HepG2 (cell line): ENCODE data around the gene FHIT. TPM values are rescaled to one million over a fixed set of nuclear protein-coding genes. Genes with fewer than 3 reads are reported as not detected.

Source experiments
- ATAC-seq: fragments of 200-7000 bp; cut with Tn5 transposase; 3 replicates; pipeline ENCODE4 v1.9.1; 2020; ENCODE audit warnings: mild to moderate bottlenecking, moderate library complexity
- BruUV-seq: library from RNA; stranded (reverse); fragments of 400-500 nt; replicated peaks from 2 replicates; lab custom pipeline; 2021; lab: Mats Ljungman, UMichigan
- CTCF ChIA-PET: fragments of 300-600 bp; formaldehyde crosslinking; extraction: SDS; loops from one replicate; lab custom pipeline; 2021; ENCODE audit warnings: low total read pairs, inconsistent platforms, low intra/inter-chr PET ratio; lab: Yijun Ruan, JAX
- POLR2A ChIA-PET: fragments of 350-600 bp; sonication (Branson Sonifier 250); formaldehyde crosslinking; loops from one replicate; lab custom pipeline; 2020; ENCODE audit warnings: antibody characterized with exemption, inconsistent platforms; lab: Yijun Ruan, JAX
- DNase-seq: peaks from one replicate; pipeline ENCODE4 v3.0.0-alpha.2; 2015; ENCODE audit warnings: low spot score
- FAIRE-seq: peaks from 3 replicates; lab custom pipeline; 2011; peaks lifted over from hg19 to GRCh38; lab: Jason Lieb, UNC
- H2AFZ ChIP-seq: one replicate; pipeline ENCODE4 v1.6.1; 2011; ENCODE audit warnings: low read length, inconsistent platforms
- H3K27ac ChIP-seq: fragments of 300-600 bp; 3 replicates; pipeline ENCODE4 v1.8.0; 2011; ENCODE audit warnings: mixed run types, mild to moderate bottlenecking, mixed read lengths, low read length, inconsistent platforms; ENCODE audit not compliant: insufficient read depth; ENCODE audit errors: extremely low read length
- H3K27me3 ChIP-seq, 2 experiments: fragments of 200-600 bp in 1 of 2; 2 replicates in 1 of 2; 3 replicates in 1 of 2; pipeline versions ENCODE4 v1.6.0 to v1.8.0; 2011; ENCODE audit warnings: low read length in 2 of 2, mild to moderate bottlenecking in 2 of 2, moderate library complexity in 2 of 2, inconsistent platforms in 1 of 2; ENCODE audit not compliant: insufficient read depth in 2 of 2, control insufficient read depth in 1 of 2
- H3K36me3 ChIP-seq, 2 experiments: fragments of 200-600 bp in 1 of 2; replicated peaks in 1 of 2; 2 replicates in 1 of 2; 3 replicates in 1 of 2; pipeline versions ENCODE4 v1.5.1 to v1.8.0; 2011; ENCODE audit warnings: low read length in 2 of 2, inconsistent platforms in 1 of 2; ENCODE audit not compliant: insufficient read depth in 2 of 2, control insufficient read depth in 1 of 2
- H3K4me1 ChIP-seq: 2 replicates; pipeline ENCODE4 v1.5.1; 2012; ENCODE audit warnings: low read length, inconsistent platforms; ENCODE audit not compliant: insufficient read depth
- H3K4me2 ChIP-seq: 2 replicates; pipeline ENCODE4 v1.6.0; 2011; ENCODE audit warnings: low read depth, low read length, inconsistent platforms
- H3K4me3 ChIP-seq, 3 experiments: fragments of 200-600 bp in 1 of 3; sonication (generic), shearing (Covaris generic) in 1 of 3; replicated peaks in 1 of 3; 2 replicates each; pipeline ENCODE4 v1.5.1; 2011 to 2016; ENCODE audit warnings: low read length in 3 of 3, inconsistent platforms in 2 of 3, low read depth in 2 of 3, mild to moderate bottlenecking in 2 of 3, control low read depth in 1 of 3, mixed read lengths in 1 of 3; ENCODE audit not compliant: insufficient read depth in 1 of 3
- H3K79me2 ChIP-seq: one replicate; pipeline ENCODE4 v1.6.1; 2011; ENCODE audit warnings: low read length, inconsistent platforms; ENCODE audit not compliant: insufficient read depth
- H3K9ac ChIP-seq: 2 replicates; pipeline ENCODE4 v1.6.0; 2011; ENCODE audit warnings: mild to moderate bottlenecking, low read depth, low read length, inconsistent platforms; ENCODE audit not compliant: insufficient read depth
- H3K9me3 ChIP-seq: 2 replicates; pipeline ENCODE4 v1.5.1; 2012; ENCODE audit warnings: mild to moderate bottlenecking, low read length
- H4K20me1 ChIP-seq: 2 replicates; pipeline ENCODE4 v1.6.0; 2011; ENCODE audit warnings: inconsistent platforms, mild to moderate bottlenecking, low read length, moderate library complexity; ENCODE audit not compliant: insufficient read depth
- FLYWCH1 ChIP-seq: sonication (generic); formaldehyde crosslinking; IDR thresholded peaks from 2 replicates; pipeline ENCODE4 v1.8.1; 2023; ENCODE audit warnings: mild to moderate bottlenecking, missing genetic modification reagents
- POLR2AphosphoS5 ChIP-seq: IDR thresholded peaks from 2 replicates; pipeline ENCODE4 v1.6.1; 2012; ENCODE audit warnings: low read depth, low read length
- ZBTB46 ChIP-seq: sonication (generic); formaldehyde crosslinking; IDR thresholded peaks from 2 replicates; pipeline ENCODE4 v1.4.0; 2020; ENCODE audit warnings: mild to moderate bottlenecking, missing genetic modification reagents, borderline replicate concordance
- ZNF225 ChIP-seq: sonication (generic); formaldehyde crosslinking; IDR thresholded peaks from 2 replicates; pipeline ENCODE4 v1.4.0; 2020; ENCODE audit warnings: mild to moderate bottlenecking, missing genetic modification reagents
- ZNF24 ChIP-seq: fragments of 450-650 bp; IDR thresholded peaks from 2 replicates; pipeline ENCODE4 v1.6.1; 2017; ENCODE audit warnings: antibody characterized with exemption, mild to moderate bottlenecking
- ZNF329 ChIP-seq: sonication (generic); formaldehyde crosslinking; IDR thresholded peaks from 2 replicates; pipeline ENCODE4 v1.9.0; 2021; ENCODE audit warnings: low read depth, mild to moderate bottlenecking, missing genetic modification reagents
- ZSCAN12 ChIP-seq: sonication (generic); formaldehyde crosslinking; IDR thresholded peaks from 2 replicates; pipeline ENCODE4 v1.9.0; 2021; ENCODE audit warnings: mild to moderate bottlenecking, missing genetic modification reagents
- WGBS: methylation state at CpG from one replicate; pipeline ENCODE4 v1.1.6; 2017; ENCODE audit warnings: low lambda C conversion rate; 5-methylcytosine and 5-hydroxymethylcytosine counted together
- in situ Hi-C: cut with HindIII; loops from 2 replicates; pipeline ENCODE4 v1.10.0; 2017; ENCODE audit warnings: low pct_unique_long_range_greater_than_20kb; ENCODE audit not compliant: extremely low pct_ligation_motif_present
- intact Hi-C: fragments of 100-400 bp; cut with micrococcal nuclease; formaldehyde crosslinking; loops from one replicate; pipeline ENCODE4 v1.10.0; 2022; ENCODE audit not compliant: unreplicated experiment
- polyA plus RNA-seq, 8 experiments: library from polyadenylated mRNA; depleted of rRNA in 3 of 8; stranded (reverse) in 7 of 8; unstranded in 1 of 8; fragments of >200 nt; fragmentation: Illumina TruSeq in 4 of 8; extraction: Trizol in 4 of 8; gene quantifications; 2 replicates each; pipeline versions ENCODE4 v1.2.1 to v1.2.3, GENCODE V29; 2011 to 2016; ENCODE audit warnings: low read depth in 4 of 8, missing spikeins in 1 of 8, mixed read lengths in 1 of 8; ENCODE audit not compliant: insufficient read depth in 1 of 8
- total RNA-seq, 5 experiments: library from RNA; depleted of rRNA; stranded (reverse); fragments of >200 nt; fragmentation: Illumina TruSeq; extraction: Trizol; gene quantifications; 2 replicates each; pipeline ENCODE4 v1.2.3, GENCODE V29; 2016; ENCODE audit warnings: low read depth in 1 of 5
- TF ChIP-seq, protein P1 (sequence below): sonication (generic); formaldehyde crosslinking; IDR thresholded peaks from 2 replicates; pipeline ENCODE4 v1.5.1; 2020; ENCODE audit warnings: mild to moderate bottlenecking, missing genetic modification reagents, borderline replicate concordance
- TF ChIP-seq, protein P2 (sequence below): sonication (generic); formaldehyde crosslinking; IDR thresholded peaks from 2 replicates; pipeline ENCODE4 v1.5.1; 2020; ENCODE audit warnings: mild to moderate bottlenecking, missing genetic modification reagents, borderline replicate concordance

FHIT gene
- total and polyA plus RNA-seq, 2 of the 13 experiments (the other 11 are each of a cell fraction or from before 2014, with no cell fraction given) = 4.0 to 4.6 TPM

GRCh38 chr3:60501314-60501713, 749.9 kb downstream of the FHIT start:
- 55% methylated on average over 6 of the region's 6 CpGs for WGBS
- Histone ChIP-seq H2AFZ (no peak overlapping the region), H3K4me1 (no peaks in the 10 kb centered on the region), H3K36me3 (no peaks in the 10 kb centered on the region), H3K9ac (no peak overlapping the region), H3K4me2 (no peak overlapping the region), H3K27me3 (no peaks in the 10 kb centered on the region), H3K79me2 (no peaks in the 10 kb centered on the region), H4K20me1 (no peaks in the 10 kb centered on the region), H3K9me3 (no peaks in the 10 kb centered on the region), H3K4me3 (no peak overlapping the region), H3K27ac (no peak overlapping the region)
- FAIRE-seq = no peak
- intact Hi-C loops (no loop called here), in situ Hi-C loops (no loop called here)
- no peak for DNase-seq
- no peak for ATAC-seq
- BruUV-seq = no TSS peak
- CTCF ChIA-PET = no interaction called here
- POLR2A ChIA-PET = no interaction called here
- no peak for TF ChIP-seq ZSCAN12 (CRISPR knock-in tag)
- TF ChIP-seq ZBTB46 (CRISPR knock-in tag) = no peak
- TF ChIP-seq, protein P1, sequence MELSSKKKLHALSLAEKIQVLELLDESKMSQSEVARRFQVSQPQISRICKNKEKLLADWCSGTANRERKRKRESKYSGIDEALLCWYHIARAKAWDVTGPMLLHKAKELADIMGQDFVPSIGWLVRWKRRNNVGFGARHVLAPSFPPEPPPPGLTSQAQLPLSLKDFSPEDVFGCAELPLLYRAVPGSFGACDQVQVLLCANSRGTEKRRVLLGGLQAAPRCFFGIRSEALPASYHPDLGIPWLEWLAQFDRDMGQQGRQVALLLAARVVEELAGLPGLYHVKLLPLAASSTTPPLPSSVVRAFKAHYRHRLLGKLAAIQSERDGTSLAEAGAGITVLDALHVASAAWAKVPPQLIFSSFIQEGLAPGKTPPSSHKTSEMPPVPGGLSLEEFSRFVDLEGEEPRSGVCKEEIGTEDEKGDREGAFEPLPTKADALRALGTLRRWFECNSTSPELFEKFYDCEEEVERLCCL (CRISPR knock-in tag) = no peak
- no peak for TF ChIP-seq FLYWCH1 (CRISPR knock-in tag)
- TF ChIP-seq, protein P2, sequence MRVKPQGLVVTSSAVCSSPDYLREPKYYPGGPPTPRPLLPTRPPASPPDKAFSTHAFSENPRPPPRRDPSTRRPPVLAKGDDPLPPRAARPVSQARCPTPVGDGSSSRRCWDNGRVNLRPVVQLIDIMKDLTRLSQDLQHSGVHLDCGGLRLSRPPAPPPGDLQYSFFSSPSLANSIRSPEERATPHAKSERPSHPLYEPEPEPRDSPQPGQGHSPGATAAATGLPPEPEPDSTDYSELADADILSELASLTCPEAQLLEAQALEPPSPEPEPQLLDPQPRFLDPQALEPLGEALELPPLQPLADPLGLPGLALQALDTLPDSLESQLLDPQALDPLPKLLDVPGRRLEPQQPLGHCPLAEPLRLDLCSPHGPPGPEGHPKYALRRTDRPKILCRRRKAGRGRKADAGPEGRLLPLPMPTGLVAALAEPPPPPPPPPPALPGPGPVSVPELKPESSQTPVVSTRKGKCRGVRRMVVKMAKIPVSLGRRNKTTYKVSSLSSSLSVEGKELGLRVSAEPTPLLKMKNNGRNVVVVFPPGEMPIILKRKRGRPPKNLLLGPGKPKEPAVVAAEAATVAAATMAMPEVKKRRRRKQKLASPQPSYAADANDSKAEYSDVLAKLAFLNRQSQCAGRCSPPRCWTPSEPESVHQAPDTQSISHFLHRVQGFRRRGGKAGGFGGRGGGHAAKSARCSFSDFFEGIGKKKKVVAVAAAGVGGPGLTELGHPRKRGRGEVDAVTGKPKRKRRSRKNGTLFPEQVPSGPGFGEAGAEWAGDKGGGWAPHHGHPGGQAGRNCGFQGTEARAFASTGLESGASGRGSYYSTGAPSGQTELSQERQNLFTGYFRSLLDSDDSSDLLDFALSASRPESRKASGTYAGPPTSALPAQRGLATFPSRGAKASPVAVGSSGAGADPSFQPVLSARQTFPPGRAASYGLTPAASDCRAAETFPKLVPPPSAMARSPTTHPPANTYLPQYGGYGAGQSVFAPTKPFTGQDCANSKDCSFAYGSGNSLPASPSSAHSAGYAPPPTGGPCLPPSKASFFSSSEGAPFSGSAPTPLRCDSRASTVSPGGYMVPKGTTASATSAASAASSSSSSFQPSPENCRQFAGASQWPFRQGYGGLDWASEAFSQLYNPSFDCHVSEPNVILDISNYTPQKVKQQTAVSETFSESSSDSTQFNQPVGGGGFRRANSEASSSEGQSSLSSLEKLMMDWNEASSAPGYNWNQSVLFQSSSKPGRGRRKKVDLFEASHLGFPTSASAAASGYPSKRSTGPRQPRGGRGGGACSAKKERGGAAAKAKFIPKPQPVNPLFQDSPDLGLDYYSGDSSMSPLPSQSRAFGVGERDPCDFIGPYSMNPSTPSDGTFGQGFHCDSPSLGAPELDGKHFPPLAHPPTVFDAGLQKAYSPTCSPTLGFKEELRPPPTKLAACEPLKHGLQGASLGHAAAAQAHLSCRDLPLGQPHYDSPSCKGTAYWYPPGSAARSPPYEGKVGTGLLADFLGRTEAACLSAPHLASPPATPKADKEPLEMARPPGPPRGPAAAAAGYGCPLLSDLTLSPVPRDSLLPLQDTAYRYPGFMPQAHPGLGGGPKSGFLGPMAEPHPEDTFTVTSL (CRISPR knock-in tag) = no peak
- no peak for TF ChIP-seq ZNF24
- no peak for TF ChIP-seq POLR2AphosphoS5
- no peak for TF ChIP-seq ZNF329 (CRISPR knock-in tag)
- no peak for TF ChIP-seq ZNF225 (CRISPR knock-in tag)
